IPS-NIHi11 (cell line): ENCODE results near the gene COA5.

Source experiments
- DNase-seq: peaks from one replicate; pipeline ENCODE4 v3.0.0; 2012; ENCODE audit warnings: mixed read lengths, low spot score

Gene COA5

GRCh38 chr2:98608116-98608961, at the start of gene COA5, which contains the start of gene UNC50:
COA5 (minus strand) TSS chr2:98608512; CDS start chr2:98608405, 107 bp downstream.
UNC50 (plus strand) TSS chr2:98608589; CDS start chr2:98609760, 1,171 bp downstream.
- DNase-seq = peak; percentile 97

DNA sequence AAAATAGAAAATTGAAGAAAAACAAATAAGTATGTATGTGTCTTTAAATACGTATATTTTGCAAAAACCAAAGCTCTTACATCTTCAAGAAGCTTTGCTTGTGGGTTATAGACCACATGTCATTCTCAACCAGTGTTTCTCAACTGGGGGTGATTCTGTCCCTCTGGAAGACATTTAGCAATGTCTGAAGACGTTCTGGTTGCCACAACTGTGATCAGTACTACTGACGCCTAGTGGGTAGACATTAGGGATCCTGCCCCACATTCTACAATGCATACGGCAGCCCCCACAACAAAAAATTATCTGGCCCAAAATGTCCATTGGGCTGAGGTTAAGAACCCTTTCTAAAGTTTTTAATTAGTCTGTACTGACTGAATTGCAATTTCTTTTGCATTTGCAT, 48.5 kb upstream of the COA5 start:
- DNase-seq = no peak

DNA sequence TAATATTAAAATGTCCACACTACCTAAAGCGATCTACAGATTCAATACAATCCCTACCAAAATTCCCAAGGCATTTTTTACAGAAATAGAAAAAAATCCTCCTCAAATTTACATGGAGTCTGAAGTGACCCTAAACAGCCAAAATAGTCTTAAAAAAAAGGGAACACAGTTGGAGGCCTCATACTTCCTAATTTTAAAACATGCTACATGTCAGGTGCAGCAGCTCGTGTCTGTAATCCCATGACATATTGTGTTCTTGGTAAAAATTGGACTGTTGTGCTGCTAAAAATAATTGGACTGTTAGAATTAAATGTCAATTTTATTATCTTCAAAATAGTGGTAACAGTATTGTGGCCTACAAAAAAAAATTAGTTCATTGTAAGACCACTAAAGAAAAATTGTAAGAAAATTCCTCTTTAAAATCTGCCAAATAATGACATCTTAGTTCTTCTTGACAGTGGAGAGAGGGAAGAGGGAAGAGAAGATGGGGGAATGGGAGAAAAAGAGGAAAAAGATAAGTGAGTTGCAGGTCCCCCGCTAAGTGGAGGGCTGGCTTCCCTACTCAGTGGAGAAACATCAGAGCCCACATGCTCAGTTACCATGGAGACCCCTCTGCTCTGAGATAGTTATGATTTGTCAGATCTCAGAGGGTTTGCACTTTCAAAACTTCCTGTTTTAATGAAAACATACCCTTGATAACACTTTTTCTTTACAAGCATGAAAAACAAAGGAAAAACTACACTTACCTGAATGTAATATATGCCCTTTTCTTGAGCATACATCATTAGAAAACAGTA, 46.6 kb upstream of the COA5 start:
- DNase-seq = no peak

GRCh38 chr2:98650998-98651397, 42.7 kb upstream of the COA5 start:
- no peak for DNase-seq

GRCh38 chr2:98649992-98650375, 41.7 kb upstream of the COA5 start:
- no peak for DNase-seq

DNA sequence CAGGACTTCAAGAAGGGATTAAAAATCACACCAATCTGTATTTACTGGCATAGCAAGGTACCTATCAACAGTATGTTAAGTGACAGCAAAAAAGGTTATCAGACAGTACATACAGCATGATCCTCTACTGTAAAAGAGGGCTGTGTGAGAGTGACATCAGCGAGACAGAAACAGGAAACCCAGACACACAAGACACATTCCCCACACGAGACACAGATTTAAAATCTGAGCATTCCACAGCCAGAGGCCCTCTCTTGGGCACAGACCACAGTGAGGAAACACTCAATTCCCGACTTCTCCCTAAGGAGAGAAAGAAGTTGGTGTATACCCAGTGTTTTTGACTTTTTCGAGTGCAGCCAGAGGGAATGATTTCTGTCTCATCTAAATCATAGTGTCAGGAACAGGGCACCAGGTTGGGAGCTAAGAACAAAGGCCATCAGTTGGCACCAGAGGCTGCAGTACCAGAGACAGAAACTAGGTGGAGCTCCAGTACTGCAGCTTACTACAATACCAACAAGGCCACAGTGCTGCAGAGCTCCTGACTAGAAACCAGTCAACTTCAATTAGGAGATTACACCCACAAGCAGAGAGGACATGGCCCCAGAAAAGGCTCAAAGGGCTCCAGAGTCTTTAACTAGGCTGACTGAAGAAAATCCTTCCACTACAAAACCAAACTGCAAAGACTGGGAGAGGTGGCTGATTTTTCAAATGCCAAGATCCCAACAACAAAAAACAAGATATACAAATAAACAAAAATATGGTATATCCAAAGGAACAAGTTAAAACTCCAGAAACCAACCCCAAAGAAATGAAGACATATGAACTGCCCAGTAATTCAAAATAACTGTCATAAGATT, 41.1 kb upstream of the COA5 start:
- DNase-seq = peak; percentile 74

DNA sequence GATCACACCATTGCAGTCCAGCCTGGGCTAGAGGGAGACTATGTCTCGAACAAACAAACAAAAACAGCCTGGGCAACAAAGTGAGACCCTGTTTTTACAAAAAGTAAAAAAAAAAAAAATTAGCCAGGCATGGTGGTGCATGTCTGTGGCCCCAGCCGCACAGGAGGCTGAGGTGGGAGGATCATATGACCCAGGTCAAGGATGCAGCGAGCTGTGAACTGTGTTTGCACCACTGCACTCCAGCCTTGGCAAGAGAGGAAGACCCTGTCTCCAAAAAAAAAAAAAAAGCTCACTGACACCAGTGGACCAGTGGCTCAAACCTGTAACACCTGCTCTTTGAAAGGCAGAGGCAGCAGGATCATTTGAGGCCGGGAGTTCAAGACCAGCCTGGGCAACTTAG, 40.1 kb upstream of the COA5 start:
- DNase-seq = no peak

GRCh38 chr2:98647636-98648035, 39.3 kb upstream of the COA5 start:
- no peak for DNase-seq

- no peak for DNase-seq
These were observed 35.3 kb upstream of the COA5 start for GRCh38 chr2:98643496-98644100.

DNA sequence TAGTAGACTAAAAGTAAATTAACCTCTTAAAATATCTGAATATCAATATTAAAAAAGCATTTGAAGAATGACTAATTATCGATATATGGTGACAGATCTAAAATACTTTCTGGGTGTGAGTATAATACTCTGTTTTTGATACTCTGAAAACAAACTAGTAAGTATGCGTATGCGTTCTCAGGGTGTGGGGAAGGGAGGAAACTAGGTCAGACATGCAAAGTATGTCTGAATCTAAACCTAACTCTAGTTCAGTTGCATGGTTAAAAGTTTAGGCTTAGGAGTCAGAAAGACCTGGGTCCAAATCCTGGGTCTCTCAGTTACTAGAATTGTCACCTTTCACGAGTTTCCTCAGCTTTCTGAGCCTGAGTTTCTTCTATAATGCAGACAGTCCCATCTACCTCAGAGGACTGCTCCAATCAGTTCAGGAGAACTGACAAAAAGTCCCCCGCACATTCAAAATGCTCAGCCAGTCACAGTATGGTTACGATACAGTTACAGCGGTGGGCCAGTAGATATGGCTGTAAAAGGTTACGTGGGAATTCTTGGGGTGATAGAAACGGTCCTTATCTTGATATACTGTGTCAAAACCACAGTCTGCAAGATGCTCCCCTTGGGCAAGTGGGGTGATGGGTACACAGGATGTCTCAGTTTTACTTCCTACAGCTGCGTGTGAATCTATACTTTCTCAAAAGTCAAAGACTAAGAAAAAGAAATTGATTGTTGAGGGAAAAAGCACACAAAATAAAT, 29.3 kb upstream of the COA5 start:
- DNase-seq = no peak

DNA sequence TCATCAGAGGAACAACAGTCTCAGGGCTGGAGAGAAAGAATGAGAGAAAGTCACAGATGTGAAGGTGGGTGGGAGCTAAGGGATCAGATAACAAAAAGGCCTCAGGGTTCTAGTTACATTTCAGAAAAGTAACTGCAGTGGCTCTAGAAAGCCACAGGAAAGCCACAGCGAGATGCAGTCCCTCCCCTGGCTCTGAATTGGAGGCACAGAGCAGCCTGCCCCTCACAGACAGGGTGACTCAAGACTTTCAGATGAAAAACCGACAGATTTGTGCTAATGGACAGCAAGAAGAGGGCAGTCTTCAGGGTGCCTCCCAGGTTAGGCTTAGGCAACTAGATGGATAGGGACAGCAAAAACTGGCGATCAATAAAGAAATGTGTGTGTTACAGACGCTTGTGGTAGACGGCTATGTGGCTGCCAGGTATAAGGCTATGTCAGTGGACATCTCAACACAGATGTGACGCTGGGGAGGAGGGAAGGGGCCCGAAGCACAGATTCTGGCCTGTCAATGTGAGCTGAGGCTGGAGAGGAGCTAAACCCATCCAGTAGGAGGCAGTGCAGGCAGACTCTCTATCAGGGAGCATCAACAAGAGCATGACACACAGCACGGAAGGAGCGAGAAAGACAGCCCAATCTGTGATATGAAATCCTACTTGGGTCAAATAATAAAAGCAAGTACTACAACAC, 26.2 kb upstream of the COA5 start:
- peak; percentile 58 for DNase-seq

DNA sequence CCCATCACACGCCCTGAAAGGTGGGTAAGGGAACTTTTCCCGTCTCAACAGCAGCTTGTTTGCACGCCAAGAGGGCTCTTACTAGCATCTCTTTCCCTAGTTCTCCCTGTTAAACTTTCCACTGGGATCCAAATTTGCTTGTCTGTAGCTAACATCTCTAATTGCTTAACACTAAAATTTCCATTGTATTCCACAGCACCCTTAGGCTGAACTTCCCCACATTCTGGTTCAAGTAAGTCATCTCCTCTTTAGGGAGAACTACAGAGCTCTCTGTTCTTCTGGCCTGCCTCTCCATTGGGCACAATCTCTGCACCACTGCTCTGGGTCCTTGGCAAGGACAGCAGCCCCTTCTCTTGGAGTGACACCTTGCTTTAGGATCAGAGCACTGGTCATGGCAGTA, 24.0 kb upstream of the COA5 start:
- no peak for DNase-seq

DNA sequence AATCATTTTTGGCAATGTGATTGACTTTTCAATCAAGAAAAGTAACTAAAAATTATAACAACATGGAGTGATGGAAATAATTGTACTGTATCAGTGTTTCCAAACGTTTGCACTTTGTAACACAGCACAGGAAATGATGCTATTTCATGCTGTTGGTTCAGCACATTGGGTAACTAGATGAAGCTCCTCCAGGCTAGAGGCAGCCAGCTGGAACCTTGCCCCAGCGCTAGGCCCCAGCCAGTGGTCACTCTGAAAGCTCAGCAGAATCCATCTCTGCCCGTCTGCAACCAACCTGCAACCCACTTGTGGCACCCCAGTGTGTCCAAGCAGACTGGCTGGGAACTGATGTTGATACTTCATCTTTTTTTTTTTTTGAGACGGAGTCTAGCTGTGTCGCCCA, 15.3 kb upstream of the COA5 start:
- DNase-seq = no peak

DNA sequence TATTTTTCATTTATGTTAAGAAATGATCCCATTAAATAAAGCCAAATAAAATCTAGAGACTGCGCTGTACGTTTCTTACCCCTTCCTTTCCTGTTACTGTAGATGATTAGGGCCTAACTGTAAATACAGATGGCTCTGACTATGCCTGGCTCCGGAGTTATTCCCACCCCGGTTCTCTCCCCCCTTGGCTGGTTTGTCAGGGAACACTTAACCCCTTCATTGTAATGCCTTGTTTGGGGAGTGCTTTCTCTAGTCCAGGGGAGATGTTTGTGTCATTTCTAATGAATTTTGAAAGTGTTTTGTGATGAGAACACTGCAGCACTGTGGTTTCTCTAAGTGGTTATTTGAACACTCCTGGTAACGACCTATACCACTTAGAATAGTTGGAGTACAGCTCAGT, 8.8 kb upstream of the COA5 start:
- DNase-seq = no peak

DNA sequence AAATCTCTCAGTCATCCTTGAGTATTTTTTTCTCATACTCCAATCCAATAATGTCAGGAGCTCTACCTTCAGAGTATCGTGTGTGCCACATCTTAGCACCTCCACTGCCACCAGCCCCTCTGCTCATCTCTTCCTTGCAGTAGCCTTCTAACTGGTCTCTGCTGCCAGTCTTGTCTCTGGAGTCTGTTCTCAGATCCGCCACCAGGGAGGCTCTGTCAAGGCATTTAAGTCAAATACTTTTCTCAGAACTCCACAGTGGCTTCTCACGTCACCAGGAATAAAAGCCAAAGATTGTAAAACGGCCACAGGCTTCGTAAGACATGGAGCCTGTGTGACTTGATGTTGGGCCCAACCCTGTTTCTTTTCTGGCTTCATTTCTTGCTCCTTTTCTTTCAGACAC, 7.2 kb upstream of the COA5 start:
- no peak for DNase-seq

DNA sequence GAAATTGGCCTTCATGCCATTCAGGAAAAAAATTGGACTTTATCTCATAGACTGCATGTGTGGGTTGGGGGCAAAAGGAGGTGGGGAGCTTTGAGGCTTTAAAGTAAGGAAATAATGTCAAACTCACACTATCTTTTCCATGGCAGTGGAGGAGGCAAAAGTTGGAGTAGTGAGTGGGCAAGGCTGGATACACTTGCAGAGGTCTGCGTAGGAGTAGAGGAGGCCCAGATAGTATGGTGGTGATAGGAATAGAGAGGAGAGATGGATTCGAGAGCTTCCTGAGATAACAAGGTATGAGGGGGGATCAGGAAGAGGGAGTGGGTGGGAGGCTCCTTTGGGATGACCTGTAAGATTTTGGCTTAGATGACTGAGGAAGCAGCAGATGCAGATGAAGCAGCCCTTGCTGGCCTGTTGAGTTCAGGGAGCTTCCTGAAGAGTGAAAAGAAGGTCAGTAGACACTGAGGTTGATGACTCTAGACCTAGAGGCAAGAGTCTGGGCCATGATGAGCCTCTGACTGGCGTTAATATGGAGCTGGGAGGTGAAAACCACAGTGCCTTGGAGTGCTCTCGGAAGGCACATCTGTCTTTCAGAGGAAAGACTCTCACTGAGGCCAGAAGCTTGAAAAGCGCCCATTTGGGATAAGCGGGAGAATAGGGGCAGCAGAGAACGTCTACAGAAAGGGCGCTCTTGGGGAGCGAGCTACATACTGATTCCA, 5.9 kb upstream of the COA5 start:
- DNase-seq = no peak

DNA sequence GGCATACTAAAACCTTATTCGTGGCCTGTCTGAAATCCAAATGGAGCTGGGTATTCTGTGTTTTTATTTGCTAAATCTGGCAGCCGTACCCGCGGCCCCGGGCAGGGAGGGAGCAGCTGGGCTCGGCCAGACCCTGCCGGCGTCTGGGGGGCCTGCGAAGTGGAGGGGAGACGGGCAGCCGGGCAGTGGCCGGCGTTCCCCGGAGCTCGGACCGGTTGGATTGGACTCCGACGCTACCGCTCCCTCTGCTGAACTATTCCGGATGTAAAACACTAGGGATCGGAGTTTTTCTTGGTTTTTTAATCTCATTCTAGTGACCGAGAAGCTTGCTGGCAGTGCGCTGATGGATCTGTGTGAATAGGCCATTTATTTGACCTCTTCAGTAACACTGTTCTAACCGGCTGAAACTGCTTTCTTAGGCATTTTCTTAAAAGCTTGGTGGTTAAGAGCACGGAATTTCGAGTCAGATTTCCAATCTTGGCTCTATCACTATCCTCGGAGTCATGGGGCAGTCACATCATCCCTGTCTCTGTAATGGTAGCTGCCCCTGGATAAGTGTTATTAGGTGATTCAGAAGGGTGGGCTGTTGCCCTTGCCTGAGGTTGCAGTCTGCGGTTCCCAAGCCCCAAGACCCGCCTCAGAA, 771 bp upstream of the COA5 start:
- DNase-seq = peak; percentile 56

GRCh38 chr2:98607741-98608115, 584 bp downstream of the COA5 start:
- no peak for DNase-seq

GRCh38 chr2:98607104-98607503, 1.2 kb downstream of the COA5 start:
- DNase-seq = no peak
